ENCODE data around the gene GPR143.

GPR143 gene

GRCh38 chrX:9708086-9708485 is 57.6 kb downstream of the GPR143 start:
- DNase-seq (ENCODE audit: low read depth), result no peak

- DNase-seq (ENCODE audit: low read depth), result no peak
Measured at GRCh38 chrX:9707306-9708033, 58.2 kb downstream of the GPR143 start.

GRCh38 chrX:9706421-9706820 is 59.2 kb downstream of the GPR143 start:
- no peak for DNase-seq (ENCODE audit: low read depth)

- no peak for DNase-seq (ENCODE audit: low read depth)
Measured at GRCh38 chrX:9704876-9705465, 60.7 kb downstream of the GPR143 start.

GRCh38 chrX:9703406-9703805 is 62.2 kb downstream of the GPR143 start:
- no peak for DNase-seq (ENCODE audit: low read depth)

GRCh38 chrX:9701790-9702189 is 63.9 kb downstream of the GPR143 start:
- no peak for DNase-seq (ENCODE audit: low read depth)

- DNase-seq (ENCODE audit: low read depth), result no peak
Measured at GRCh38 chrX:9700555-9700954, 65.1 kb downstream of the GPR143 start.

GRCh38 chrX:9698576-9698975 is 67.1 kb downstream of the GPR143 start:
- no peak for DNase-seq (ENCODE audit: low read depth)

- no peak for DNase-seq (ENCODE audit: low read depth)
Measured at GRCh38 chrX:9693307-9694001, 72.2 kb downstream of the GPR143 start.

GRCh38 chrX:9690046-9690445 is 75.6 kb downstream of the GPR143 start:
- no peak for DNase-seq (ENCODE audit: low read depth)

- DNase-seq (ENCODE audit: low read depth), result no peak
Measured at GRCh38 chrX:9688833-9689232, 76.8 kb downstream of the GPR143 start.

- DNase-seq (ENCODE audit: low read depth), result no peak
Measured at GRCh38 chrX:9687899-9688298, 77.7 kb downstream of the GPR143 start.

GRCh38 chrX:9683350-9683749 is 82.3 kb downstream of the GPR143 start:
- DNase-seq (ENCODE audit: low read depth), result no peak

- no peak for DNase-seq (ENCODE audit: low read depth)
Measured at GRCh38 chrX:9682861-9683260, 82.8 kb downstream of the GPR143 start.

- DNase-seq (ENCODE audit: low read depth), result no peak
Measured at GRCh38 chrX:9682456-9682855, 83.2 kb downstream of the GPR143 start.

- DNase-seq (ENCODE audit: low read depth), result no peak
Measured at GRCh38 chrX:9681422-9681821, 84.2 kb downstream of the GPR143 start.

GRCh38 chrX:9681011-9681410 is 84.6 kb downstream of the GPR143 start:
- no peak for DNase-seq (ENCODE audit: low read depth)

- no peak for DNase-seq (ENCODE audit: low read depth)
Measured at GRCh38 chrX:9678215-9678965, 87.3 kb downstream of the GPR143 start.

- DNase-seq (ENCODE audit: low read depth), result no peak
Measured at GRCh38 chrX:9677098-9677739, 88.4 kb downstream of the GPR143 start.

GRCh38 chrX:9676738-9677097 is 88.9 kb downstream of the GPR143 start:
- DNase-seq (ENCODE audit: low read depth), result no peak

- no peak for DNase-seq (ENCODE audit: low read depth)
Measured at GRCh38 chrX:9676306-9676705, 89.3 kb downstream of the GPR143 start.
